SK-N-MC (cell line): Measurements from ENCODE around the gene GRIK4.

Experiments used
- EZH2 ChIP-seq: fragments of 200-600 bp; sonication (generic); IDR thresholded peaks from one replicate; pipeline ENCODE4 v1.6.1; 2017; ENCODE audit warnings: antibody characterized with exemption
- POLR2AphosphoS5 ChIP-seq: IDR thresholded peaks from 2 replicates; pipeline ENCODE4 v1.6.1; 2012; ENCODE audit warnings: mild to moderate bottlenecking, low read depth, low read length, borderline replicate concordance

DNA sequence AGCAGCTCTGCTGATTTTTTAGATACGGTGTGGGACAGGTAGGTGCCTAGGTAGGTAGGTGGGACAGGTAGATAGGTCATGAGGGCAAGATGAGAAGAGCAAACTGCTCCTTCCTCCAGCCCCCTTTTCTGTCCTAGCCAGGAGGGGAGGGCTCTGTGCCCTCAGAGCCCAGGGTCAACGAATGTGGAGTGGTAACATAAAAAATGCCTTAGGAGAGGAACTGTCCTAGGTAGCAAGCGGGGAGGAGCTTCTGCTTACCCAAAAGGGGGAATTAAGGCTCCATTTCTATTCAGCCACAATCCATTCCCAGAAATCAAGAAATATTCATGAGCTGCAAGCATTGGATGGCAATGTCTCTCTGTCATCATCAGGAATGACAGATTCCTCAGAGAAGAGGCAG is 234.8 kb downstream of the GRIK4 start:
- TF ChIP-seq POLR2AphosphoS5 (no peak), EZH2 (no peak)
